Measurements from ENCODE around the gene REEP2.
"Not testable (repeated sequence)": the region's sequence is repeated elsewhere in the genome, so short reads cannot be mapped to it uniquely, and the experiment has no call there.

Gene REEP2
- 0.35 to 0.84 reads per million in 2 experiments for total RNA-seq

GRCh38 chr5:138438724-138439476 is at the start of gene REEP2:
Gene REEP2, plus strand, starts transcription at chr5:138439057. Its CDS starts 152 bp downstream, at chr5:138439209.
- DNase-seq (ENCODE audit: low read depth), result peak; percentile 36

GRCh38 chr5:138389332-138389731 is 49.5 kb upstream of the REEP2 start:
- no peak for DNase-seq (ENCODE audit: low read depth)

GRCh38 chr5:138389911-138390310 is 48.9 kb upstream of the REEP2 start:
- not testable (repeated sequence) for DNase-seq (ENCODE audit: low read depth)

- DNase-seq (ENCODE audit: low read depth), result no peak
These were observed 46.9 kb upstream of the REEP2 start for GRCh38 chr5:138391859-138392386.

GRCh38 chr5:138402640-138403039 is 36.2 kb upstream of the REEP2 start:
- no peak for DNase-seq (ENCODE audit: low read depth)

- no peak for DNase-seq (ENCODE audit: low read depth)
These were observed 30.8 kb upstream of the REEP2 start for GRCh38 chr5:138408023-138408422.

GRCh38 chr5:138410996-138411640 is 27.7 kb upstream of the REEP2 start:
- peak; percentile 3 for DNase-seq (ENCODE audit: low read depth)

GRCh38 chr5:138418444-138418843 is 20.4 kb upstream of the REEP2 start:
- no peak for DNase-seq (ENCODE audit: low read depth)

GRCh38 chr5:138425079-138425478 is 13.8 kb upstream of the REEP2 start:
- no peak for DNase-seq (ENCODE audit: low read depth)

- DNase-seq (ENCODE audit: low read depth), result no peak
These were observed 2.9 kb upstream of the REEP2 start for GRCh38 chr5:138435943-138436342.

- no peak for DNase-seq (ENCODE audit: low read depth)
These were observed 694 bp upstream of the REEP2 start for GRCh38 chr5:138438003-138438723.

- DNase-seq (ENCODE audit: low read depth), result no peak
These were observed 761 bp downstream of the REEP2 start for GRCh38 chr5:138439477-138440158.

GRCh38 chr5:138440159-138441073 is 1.6 kb downstream of the REEP2 start:
- DNase-seq (ENCODE audit: low read depth), result no peak

GRCh38 chr5:138441221-138441620 is 2.4 kb downstream of the REEP2 start:
- no peak for DNase-seq (ENCODE audit: low read depth)

GRCh38 chr5:138444078-138444773 is 5.4 kb downstream of the REEP2 start:
- no peak for DNase-seq (ENCODE audit: low read depth)

GRCh38 chr5:138444774-138445546 is 6.1 kb downstream of the REEP2 start:
- DNase-seq (ENCODE audit: low read depth), result no peak

- no peak for DNase-seq (ENCODE audit: low read depth)
These were observed 6.9 kb downstream of the REEP2 start for GRCh38 chr5:138445547-138446271.

GRCh38 chr5:138448070-138448469 is 9.2 kb downstream of the REEP2 start:
- DNase-seq (ENCODE audit: low read depth), result no peak

Data from T follicular helper cell (primary cell).